ENCODE results near the gene RHBDD2.
"Not testable (repeated sequence)": the region's sequence is repeated elsewhere in the genome, so short reads cannot be mapped to it uniquely, and the experiment has no call there.

RHBDD2 gene

GRCh38 chr7:75850235-75850634, 28.6 kb upstream of the RHBDD2 start:
- DNase-seq (ENCODE audit: low read depth, low spot score), result no peak
- ChIA-PET POLR2A (interaction anchor here (0.5 kb wide), 1 partner anchor 176 kb away, joined by 4 read pairs; no protein-coding TSS in a partner anchor), CTCF (no interaction called here)
- H3K4me3 ChIP-seq (ENCODE audit: low read depth, low read length), result no peak overlapping the region
- TF ChIP-seq, protein P1, sequence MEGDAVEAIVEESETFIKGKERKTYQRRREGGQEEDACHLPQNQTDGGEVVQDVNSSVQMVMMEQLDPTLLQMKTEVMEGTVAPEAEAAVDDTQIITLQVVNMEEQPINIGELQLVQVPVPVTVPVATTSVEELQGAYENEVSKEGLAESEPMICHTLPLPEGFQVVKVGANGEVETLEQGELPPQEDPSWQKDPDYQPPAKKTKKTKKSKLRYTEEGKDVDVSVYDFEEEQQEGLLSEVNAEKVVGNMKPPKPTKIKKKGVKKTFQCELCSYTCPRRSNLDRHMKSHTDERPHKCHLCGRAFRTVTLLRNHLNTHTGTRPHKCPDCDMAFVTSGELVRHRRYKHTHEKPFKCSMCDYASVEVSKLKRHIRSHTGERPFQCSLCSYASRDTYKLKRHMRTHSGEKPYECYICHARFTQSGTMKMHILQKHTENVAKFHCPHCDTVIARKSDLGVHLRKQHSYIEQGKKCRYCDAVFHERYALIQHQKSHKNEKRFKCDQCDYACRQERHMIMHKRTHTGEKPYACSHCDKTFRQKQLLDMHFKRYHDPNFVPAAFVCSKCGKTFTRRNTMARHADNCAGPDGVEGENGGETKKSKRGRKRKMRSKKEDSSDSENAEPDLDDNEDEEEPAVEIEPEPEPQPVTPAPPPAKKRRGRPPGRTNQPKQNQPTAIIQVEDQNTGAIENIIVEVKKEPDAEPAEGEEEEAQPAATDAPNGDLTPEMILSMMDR (IDR thresholded peaks at IDR 0.05; ENCODE audit: insufficient read depth, low read length, missing control alignments), result no peak

DNA sequence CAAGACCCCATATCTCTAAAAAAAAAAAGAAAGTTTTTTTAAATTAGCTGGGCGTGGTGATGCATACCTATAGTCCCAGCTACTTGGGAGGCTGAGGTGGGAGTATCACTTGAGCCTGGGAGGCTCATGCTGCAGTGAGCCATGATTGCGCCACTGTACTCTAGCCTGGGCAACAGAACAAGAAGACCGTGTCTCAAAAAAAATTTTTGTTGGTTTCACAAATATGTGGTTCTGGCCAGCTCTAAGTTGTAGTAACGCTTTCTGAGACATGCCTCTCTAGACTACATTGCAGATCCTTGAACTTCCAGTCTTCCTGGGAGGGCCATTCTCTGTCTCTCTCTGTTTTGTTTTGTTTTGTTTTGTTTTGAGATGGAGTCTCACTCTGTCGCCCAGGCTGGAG, 24.6 kb upstream of the RHBDD2 start:
- CTCF ChIA-PET, result interaction anchor here (4.2 kb wide), 1 partner anchor 12 kb away, joined by 14 read pairs; no protein-coding TSS in a partner anchor
- no peak overlapping the region for H3K4me3 ChIP-seq (ENCODE audit: low read depth, low read length)
- TF ChIP-seq, protein P1 (IDR thresholded peaks at IDR 0.05; ENCODE audit: insufficient read depth, low read length, missing control alignments), result no peak
- DNase-seq (ENCODE audit: low read depth, low spot score), result no peak
- POLR2A ChIA-PET, result no interaction called here

DNA sequence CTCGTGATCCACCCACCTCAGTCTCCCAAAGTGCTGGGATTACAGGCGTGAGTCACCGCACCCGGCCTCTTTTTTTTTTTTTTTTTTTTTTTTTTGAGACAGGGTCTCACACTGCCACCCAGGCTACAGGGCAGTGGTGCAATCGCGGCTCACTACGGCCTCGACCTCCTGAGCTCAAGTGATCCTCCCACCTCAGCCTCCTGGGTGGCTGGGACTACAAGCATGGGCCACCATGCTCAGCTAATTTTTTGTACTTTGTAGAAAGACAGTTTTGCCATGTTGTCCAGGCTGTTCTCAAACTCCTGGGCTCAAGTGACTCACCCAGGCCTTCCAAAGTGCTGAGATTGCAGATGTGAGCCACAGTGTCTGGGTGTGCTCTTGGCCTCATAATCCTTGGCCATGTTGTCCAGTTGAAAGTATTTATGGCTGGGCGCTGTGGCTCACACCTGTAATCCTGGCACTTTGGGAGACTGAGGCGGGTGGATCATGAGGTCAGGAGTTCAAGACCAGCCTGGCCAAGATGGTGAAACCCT, 24.0 kb upstream of the RHBDD2 start:
- H3K4me3 ChIP-seq (ENCODE audit: low read depth, low read length); POLR2A ChIA-PET; DNase-seq (ENCODE audit: low read depth, low spot score): not testable (repeated sequence)
- CTCF ChIA-PET, result interaction anchor here (4.2 kb wide), 1 partner anchor 12 kb away, joined by 14 read pairs; no protein-coding TSS in a partner anchor

DNA sequence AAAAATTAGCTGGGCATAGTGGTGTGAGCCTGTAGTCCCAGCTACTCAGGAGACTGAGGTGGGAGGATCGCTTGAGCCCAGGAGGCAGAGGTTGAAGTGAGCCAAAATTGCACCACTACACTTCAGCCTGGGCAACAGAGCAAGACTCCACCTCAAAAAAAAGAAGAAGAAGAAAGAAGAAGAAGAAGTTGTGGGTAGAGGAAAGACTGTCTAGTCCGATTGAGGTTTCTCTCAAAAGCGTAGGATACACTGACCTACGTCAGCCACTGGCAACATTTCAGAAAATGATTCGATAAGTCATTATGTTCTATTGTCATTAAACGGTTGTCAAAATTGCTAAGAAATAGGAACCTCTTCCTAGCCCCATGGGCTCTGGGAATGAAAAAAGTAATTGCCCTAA, 22.3 kb upstream of the RHBDD2 start:
- CTCF ChIA-PET, result no interaction called here
- no peak for DNase-seq (ENCODE audit: low read depth, low spot score)
- POLR2A ChIA-PET, result no interaction called here
- no peak overlapping the region for H3K4me3 ChIP-seq (ENCODE audit: low read depth, low read length)
- TF ChIP-seq, protein P1 (IDR thresholded peaks at IDR 0.05; ENCODE audit: insufficient read depth, low read length, missing control alignments), result no peak

GRCh38 chr7:75858410-75858809, 20.4 kb upstream of the RHBDD2 start:
- POLR2A ChIA-PET, result no interaction called here
- H3K4me3 ChIP-seq (ENCODE audit: low read depth, low read length), result no peak overlapping the region
- CTCF ChIA-PET, result interaction anchor here (1.2 kb wide), 1 partner anchor 162 kb away, joined by 3 read pairs; no protein-coding TSS in a partner anchor
- no peak for DNase-seq (ENCODE audit: low read depth, low spot score)
- TF ChIP-seq, protein P1 (IDR thresholded peaks at IDR 0.05; ENCODE audit: insufficient read depth, low read length, missing control alignments), result no peak

DNA sequence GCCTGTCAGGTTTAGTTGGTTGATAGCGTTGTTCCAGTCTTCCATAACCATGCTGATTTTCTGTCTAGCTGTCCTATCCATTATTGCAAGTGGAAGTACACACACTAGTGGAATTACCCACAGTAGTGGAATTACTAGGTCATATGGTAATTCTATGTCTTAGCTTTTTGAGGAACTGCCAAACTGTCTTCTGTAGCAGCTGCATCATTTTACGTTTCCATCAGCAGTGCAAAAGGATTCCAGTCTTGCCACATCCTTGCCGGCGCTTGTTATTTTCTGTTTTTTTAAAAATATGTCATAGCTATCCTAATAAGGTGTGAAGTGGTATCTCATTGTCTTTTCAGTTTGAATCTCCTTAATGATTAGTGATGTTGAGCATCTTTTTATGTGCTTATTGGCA, 17.2 kb upstream of the RHBDD2 start:
- no peak overlapping the region for H3K4me3 ChIP-seq (ENCODE audit: low read depth, low read length)
- POLR2A ChIA-PET, result no interaction called here
- no peak for DNase-seq (ENCODE audit: low read depth, low spot score)
- TF ChIP-seq, protein P1 (IDR thresholded peaks at IDR 0.05; ENCODE audit: insufficient read depth, low read length, missing control alignments), result no peak
- CTCF ChIA-PET, result interaction anchor here (1.0 kb wide), 1 partner anchor 159 kb away, joined by 5 read pairs; no protein-coding TSS in a partner anchor

DNA sequence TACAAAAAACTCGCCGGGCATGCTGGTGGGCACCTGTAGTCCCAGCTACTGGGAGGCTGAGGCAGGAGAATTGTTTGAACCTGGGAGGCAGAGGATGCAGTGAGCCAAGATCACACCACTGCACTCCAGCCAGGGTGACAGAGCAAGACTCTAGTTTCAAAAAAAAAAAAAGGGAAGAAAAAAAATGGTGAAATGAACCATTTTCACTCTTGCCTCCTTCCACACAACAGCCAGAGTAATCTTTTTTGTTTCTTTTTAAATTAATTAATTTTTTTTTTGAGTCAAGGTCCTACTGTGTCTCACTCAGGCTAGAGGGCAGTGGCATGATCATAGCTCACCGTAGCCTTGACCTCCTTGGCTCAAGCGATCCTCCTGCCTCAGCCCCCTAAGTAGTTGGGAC, 14.6 kb upstream of the RHBDD2 start:
- CTCF ChIA-PET, result interaction anchor here (0.6 to 12.6 kb wide), 6 partner anchors 34 to 156 kb away, joined by 3 to 229 read pairs (median 3); partner anchors contain the start of gene TMEM120A
- H3K4me3 ChIP-seq (ENCODE audit: low read depth, low read length); DNase-seq (ENCODE audit: low read depth, low spot score); POLR2A ChIA-PET: not testable (repeated sequence)
